GM12892 (cell line): ENCODE results near the gene RIPOR2.

ENCODE experiments used
- DNase-seq: peaks from one replicate; pipeline ENCODE4 v3.0.0; 2011; ENCODE audit not compliant: insufficient read length
- FAIRE-seq: peaks from 2 replicates; lab custom pipeline; 2011; peaks lifted over from hg19 to GRCh38; lab: Jason Lieb, UNC
- POLR2A ChIP-seq: IDR thresholded peaks from 2 replicates; pipeline ENCODE4 v1.6.1; 2011; ENCODE audit warnings: low read depth, low read length, control low read depth
- POLR2AphosphoS5 ChIP-seq: IDR thresholded peaks from 2 replicates; pipeline ENCODE4 v1.6.1; 2011; ENCODE audit warnings: low read depth, low read length, control low read depth
- TAF1 ChIP-seq: IDR thresholded peaks from 2 replicates; pipeline ENCODE4 v1.6.1; 2011; ENCODE audit warnings: low read depth, mild to moderate bottlenecking, control low read depth, low read length, borderline replicate concordance

Gene RIPOR2

GRCh38 chr6:24844061-24844460 lies 91.7 kb downstream of the RIPOR2 start:
- DNase-seq: no peak
- TF ChIP-seq TAF1: no peak
- no peak for TF ChIP-seq POLR2A
- TF ChIP-seq POLR2AphosphoS5: no peak
- no peak for FAIRE-seq

GRCh38 chr6:24840187-24840586 lies 95.6 kb downstream of the RIPOR2 start:
- DNase-seq (no peak), FAIRE-seq (no peak)
- TF ChIP-seq POLR2A (no peak), TAF1 (no peak), POLR2AphosphoS5 (no peak)

- TF ChIP-seq TAF1 (no peak), POLR2A (no peak), POLR2AphosphoS5 (no peak)
- no peak for FAIRE-seq
These were observed 96.8 kb downstream of the RIPOR2 start for GRCh38 chr6:24838994-24839393.

GRCh38 chr6:24838081-24838480 lies 97.7 kb downstream of the RIPOR2 start:
- DNase-seq (no peak), FAIRE-seq (no peak)
- TF ChIP-seq TAF1 (no peak), POLR2AphosphoS5 (no peak), POLR2A (no peak)

More at GRCh38 chr6:24838994-24839393, 96.8 kb downstream of the RIPOR2 start:
- DNase-seq: no peak

GRCh38 chr6:24836109-24836508 lies 99.7 kb downstream of the RIPOR2 start:
- FAIRE-seq (no peak), DNase-seq (no peak)
- no peak for TF ChIP-seq TAF1
- TF ChIP-seq POLR2A: no peak
- TF ChIP-seq POLR2AphosphoS5: no peak

GRCh38 chr6:24833711-24834386 lies 101.9 kb downstream of the RIPOR2 start:
- DNase-seq (no peak), FAIRE-seq (no peak)

GRCh38 chr6:24832794-24833193 lies 103.0 kb downstream of the RIPOR2 start:
- DNase-seq (no peak), FAIRE-seq (no peak)
- TF ChIP-seq TAF1 (no peak), POLR2A (no peak), POLR2AphosphoS5 (no peak)

More at GRCh38 chr6:24833711-24834386, 101.9 kb downstream of the RIPOR2 start:
- TF ChIP-seq POLR2AphosphoS5 (no peak), POLR2A (no peak)

- TF ChIP-seq POLR2AphosphoS5 (no peak), TAF1 (no peak), POLR2A (no peak)
- no peak for DNase-seq
- no peak for FAIRE-seq
These were observed 103.7 kb downstream of the RIPOR2 start for GRCh38 chr6:24831771-24832716.

GRCh38 chr6:24829657-24830056 lies 106.1 kb downstream of the RIPOR2 start:
- DNase-seq (no peak), FAIRE-seq (no peak)
- TF ChIP-seq TAF1 (no peak), POLR2AphosphoS5 (no peak), POLR2A (no peak)

GRCh38 chr6:24827970-24828369 lies 107.8 kb downstream of the RIPOR2 start:
- no peak for DNase-seq
- no peak for FAIRE-seq
- TF ChIP-seq POLR2A: no peak
- TF ChIP-seq POLR2AphosphoS5: no peak
- TF ChIP-seq TAF1: no peak

GRCh38 chr6:24827162-24827561 lies 108.6 kb downstream of the RIPOR2 start:
- FAIRE-seq: no peak
- DNase-seq: no peak
- TF ChIP-seq POLR2AphosphoS5: no peak
- TF ChIP-seq POLR2A: no peak
- no peak for TF ChIP-seq TAF1
